H9 (cell line): ENCODE measurements around the gene MEIS2. TPM values are rescaled to one million over a fixed set of nuclear protein-coding genes. Genes with fewer than 3 reads are reported as not detected.

Experiments
- DNase-seq: peaks from one replicate; pipeline ENCODE4 v3.0.0-alpha.2; 2017
- H2AFZ ChIP-seq: one replicate; pipeline ENCODE4 v1.6.1; 2013; ENCODE audit warnings: mild to moderate bottlenecking, low read length, control low read depth, moderate library complexity
- H2AK5ac ChIP-seq: 2 replicates; pipeline ENCODE4 v1.6.1; 2013; ENCODE audit warnings: low read length, control low read depth, mixed read lengths; ENCODE audit not compliant: insufficient read length
- H2BK120ac ChIP-seq: one replicate; pipeline ENCODE4 v1.6.1; 2013; ENCODE audit warnings: low read depth, mild to moderate bottlenecking, low read length, control low read depth, inconsistent platforms; ENCODE audit not compliant: poor library complexity, severe bottlenecking
- H2BK12ac ChIP-seq: 2 replicates; pipeline ENCODE4 v1.6.1; 2013; ENCODE audit warnings: low read length, control low read depth, mixed read lengths, low read depth; ENCODE audit not compliant: insufficient read length
- H2BK15ac ChIP-seq: 2 replicates; pipeline ENCODE4 v1.6.1; 2013; ENCODE audit warnings: low read depth, low read length, control low read depth
- H2BK20ac ChIP-seq: one replicate; pipeline ENCODE4 v1.6.1; 2013; ENCODE audit warnings: low read depth, mild to moderate bottlenecking, low read length, control low read depth, inconsistent platforms; ENCODE audit not compliant: poor library complexity, severe bottlenecking
- H2BK5ac ChIP-seq: 2 replicates; pipeline ENCODE4 v1.6.1; 2013; ENCODE audit warnings: low read length, control low read depth, mixed read lengths; ENCODE audit not compliant: insufficient read length
- H3K14ac ChIP-seq: 2 replicates; pipeline ENCODE4 v1.6.1; 2013; ENCODE audit warnings: low read length, control low read depth; ENCODE audit not compliant: insufficient read depth
- H3K18ac ChIP-seq: 2 replicates; pipeline ENCODE4 v1.6.1; 2013; ENCODE audit warnings: low read depth, mild to moderate bottlenecking, mixed read lengths, low read length, control low read depth; ENCODE audit not compliant: insufficient read length
- H3K23ac ChIP-seq: 2 replicates; pipeline ENCODE4 v1.6.1; 2013; ENCODE audit warnings: low read length, control low read depth, mixed read lengths, low read depth; ENCODE audit not compliant: insufficient read length
- H3K23me2 ChIP-seq: 2 replicates; pipeline ENCODE4 v1.6.1; 2013; ENCODE audit warnings: low read depth, mild to moderate bottlenecking, mixed read lengths, low read length, control low read depth; ENCODE audit not compliant: insufficient read length, poor library complexity, severe bottlenecking
- H3K27ac ChIP-seq: 2 replicates; pipeline ENCODE4 v1.5.1; 2013; ENCODE audit warnings: low read length, control low read depth, mixed read lengths, low read depth; ENCODE audit not compliant: insufficient read length
- H3K27me3 ChIP-seq: 2 replicates; pipeline ENCODE4 v1.6.1; 2013; ENCODE audit warnings: low read length, control low read depth, inconsistent platforms; ENCODE audit not compliant: insufficient read depth
- H3K4ac ChIP-seq: 2 replicates; pipeline ENCODE4 v1.6.1; 2013; ENCODE audit warnings: low read depth, mild to moderate bottlenecking, control low read depth, inconsistent platforms, low read length, moderate library complexity
- H3K4me1 ChIP-seq: 2 replicates; pipeline ENCODE4 v1.6.1; 2013; ENCODE audit warnings: low read length, control low read depth, inconsistent platforms; ENCODE audit not compliant: insufficient read depth
- H3K4me2 ChIP-seq: 2 replicates; pipeline ENCODE4 v1.6.1; 2013; ENCODE audit warnings: low read length, control low read depth, mixed read lengths; ENCODE audit not compliant: insufficient read length, insufficient read depth
- H3K56ac ChIP-seq: 2 replicates; pipeline ENCODE4 v1.6.1; 2013; ENCODE audit warnings: low read depth, mild to moderate bottlenecking, mixed read lengths, low read length, control low read depth; ENCODE audit not compliant: insufficient read length
- H3K79me1 ChIP-seq: 2 replicates; pipeline ENCODE4 v1.6.1; 2013; ENCODE audit warnings: low read depth, mild to moderate bottlenecking, moderate library complexity, low read length, control low read depth, inconsistent platforms; ENCODE audit not compliant: insufficient read depth, poor library complexity, severe bottlenecking
- H3K79me2 ChIP-seq: 2 replicates; pipeline ENCODE4 v1.6.1; 2013; ENCODE audit warnings: low read length, control low read depth, inconsistent platforms; ENCODE audit not compliant: insufficient read depth
- H3K9ac ChIP-seq: 2 replicates; pipeline ENCODE4 v1.6.1; 2013; ENCODE audit warnings: low read length, control low read depth, mixed read lengths; ENCODE audit not compliant: insufficient read length; ENCODE audit errors: extremely low read depth
- H3K9me3 ChIP-seq: one replicate; pipeline ENCODE4 v1.6.1; 2013; ENCODE audit warnings: low read depth, low read length, inconsistent platforms; ENCODE audit not compliant: control insufficient read depth
- H3T11ph ChIP-seq: one replicate; pipeline ENCODE4 v1.6.1; 2013; ENCODE audit warnings: mild to moderate bottlenecking, low read length, control low read depth, inconsistent platforms
- H4K20me1 ChIP-seq: one replicate; pipeline ENCODE4 v1.6.1; 2013; ENCODE audit not compliant: control insufficient read depth, insufficient read length, insufficient read depth
- H4K5ac ChIP-seq: 2 replicates; pipeline ENCODE4 v1.6.1; 2013; ENCODE audit warnings: low read depth, mild to moderate bottlenecking, mixed read lengths, low read length, control low read depth; ENCODE audit not compliant: insufficient read length
- H4K8ac ChIP-seq: replicated peaks from 2 replicates; pipeline ENCODE4 v1.6.1; 2013; ENCODE audit warnings: low read length, control low read depth, mixed read lengths, low read depth; ENCODE audit not compliant: insufficient read length
- H4K91ac ChIP-seq: 2 replicates; pipeline ENCODE4 v1.6.1; 2013; ENCODE audit warnings: low read depth, mild to moderate bottlenecking, moderate library complexity, mixed read lengths, low read length, control low read depth; ENCODE audit not compliant: insufficient read length
- H3K27ac Mint-ChIP-seq, 3 experiments: 2 replicates in 2 of 3; 3 replicates in 1 of 3; pipeline ENCODE4 v1.8.0; 2020 to 2021; ENCODE audit warnings: mixed read lengths in 3 of 3, mild to moderate bottlenecking in 1 of 3, moderate library complexity in 1 of 3
- H3K27me3 Mint-ChIP-seq: 2 replicates; pipeline ENCODE4 v1.8.0; 2021; ENCODE audit warnings: low read depth, mild to moderate bottlenecking, moderate library complexity, mixed read lengths
- H3K36me3 Mint-ChIP-seq, 3 experiments: 2 replicates in 2 of 3; 3 replicates in 1 of 3; pipeline ENCODE4 v1.8.0; 2020 to 2021; ENCODE audit warnings: low read depth in 3 of 3, mixed read lengths in 3 of 3; ENCODE audit not compliant: insufficient read depth in 1 of 3
- H3K4me1 Mint-ChIP-seq, 2 experiments: 2 replicates each; pipeline ENCODE4 v1.8.0; 2020; ENCODE audit warnings: mixed read lengths in 2 of 2
- H3K4me3 Mint-ChIP-seq, 2 experiments: 2 replicates in 1 of 2; 3 replicates in 1 of 2; pipeline ENCODE4 v1.8.0; 2020 to 2021; ENCODE audit warnings: mild to moderate bottlenecking in 2 of 2, mixed read lengths in 2 of 2, moderate library complexity in 1 of 2
- H3K9me3 Mint-ChIP-seq, 2 experiments: 2 replicates in 1 of 2; 3 replicates in 1 of 2; pipeline ENCODE4 v1.8.0; 2020; ENCODE audit warnings: mild to moderate bottlenecking in 2 of 2, mixed read lengths in 2 of 2, moderate library complexity in 1 of 2
- WGBS: extraction: QIAGEN DNeasy Blood & Tissue Kit; methylation state at CpG from one replicate; pipeline ENCODE4 v1.1.7; 2013; ENCODE audit warnings: missing lambda C conversion rate, low lambda C conversion rate, mixed read lengths; ENCODE audit not compliant: insufficient read length; ENCODE audit errors: extremely low coverage; 5-methylcytosine and 5-hydroxymethylcytosine counted together
- total RNA-seq: library from RNA; stranded (reverse); gene quantifications from 2 replicates; pipeline ENCODE4 v1.2.1, GENCODE V29; 2021
- TF ChIP-seq, protein P1 (sequence below): fragments of 200-600 bp; sonication (generic); conservative IDR thresholded peaks from 3 replicates; pipeline ENCODE4 v1.8.0; 2021; ENCODE audit warnings: antibody characterized with exemption, mild to moderate bottlenecking

The MEIS2 gene
- total RNA-seq, 1 experiment from 2014 or later, result 0.35 TPM

DNA sequence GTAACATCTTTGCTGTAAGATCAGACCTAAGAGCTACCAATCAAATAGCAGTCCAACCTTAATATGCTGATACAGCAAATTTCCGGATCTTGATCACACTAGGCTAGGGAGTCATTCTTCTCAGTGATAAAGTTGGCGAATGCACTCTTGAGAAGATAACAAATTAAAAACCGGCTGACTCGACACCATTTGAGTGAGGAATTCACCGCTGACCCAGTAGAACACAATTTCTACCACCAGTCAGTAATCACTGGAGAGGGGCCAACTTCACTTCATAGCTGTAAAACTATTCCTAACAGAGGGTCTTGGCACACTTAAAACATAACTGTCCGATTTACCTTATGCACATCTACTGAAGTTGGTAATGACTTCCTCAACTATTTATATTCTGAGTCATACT, 47.2 kb downstream of the MEIS2 start:
- H2BK15ac ChIP-seq, result no peak overlapping the region
- H3K79me1 ChIP-seq, result no peaks in the 10 kb centered on the region
- no peak overlapping the region for H3K56ac ChIP-seq
- no peak overlapping the region for H3K23ac ChIP-seq
- no peak overlapping the region for H3K4me2 ChIP-seq
- H3K27me3 ChIP-seq, result no peaks in the 10 kb centered on the region
- H3T11ph ChIP-seq, result no peak overlapping the region
- no peaks in the 10 kb centered on the region for H3K27me3 Mint-ChIP-seq
- H3K9ac ChIP-seq, result no peak overlapping the region
- H3K4me1 ChIP-seq, result no peaks in the 10 kb centered on the region; the same call in 1 of the 2 replicates
- no peak for DNase-seq
- H4K8ac ChIP-seq, result no peak overlapping the region
- H3K9me3 Mint-ChIP-seq, result peaks cover 0 to 2% of the 10 kb centered on the region in 2 experiments; a peak in 2 of 5 replicates
- TF ChIP-seq, protein P1, sequence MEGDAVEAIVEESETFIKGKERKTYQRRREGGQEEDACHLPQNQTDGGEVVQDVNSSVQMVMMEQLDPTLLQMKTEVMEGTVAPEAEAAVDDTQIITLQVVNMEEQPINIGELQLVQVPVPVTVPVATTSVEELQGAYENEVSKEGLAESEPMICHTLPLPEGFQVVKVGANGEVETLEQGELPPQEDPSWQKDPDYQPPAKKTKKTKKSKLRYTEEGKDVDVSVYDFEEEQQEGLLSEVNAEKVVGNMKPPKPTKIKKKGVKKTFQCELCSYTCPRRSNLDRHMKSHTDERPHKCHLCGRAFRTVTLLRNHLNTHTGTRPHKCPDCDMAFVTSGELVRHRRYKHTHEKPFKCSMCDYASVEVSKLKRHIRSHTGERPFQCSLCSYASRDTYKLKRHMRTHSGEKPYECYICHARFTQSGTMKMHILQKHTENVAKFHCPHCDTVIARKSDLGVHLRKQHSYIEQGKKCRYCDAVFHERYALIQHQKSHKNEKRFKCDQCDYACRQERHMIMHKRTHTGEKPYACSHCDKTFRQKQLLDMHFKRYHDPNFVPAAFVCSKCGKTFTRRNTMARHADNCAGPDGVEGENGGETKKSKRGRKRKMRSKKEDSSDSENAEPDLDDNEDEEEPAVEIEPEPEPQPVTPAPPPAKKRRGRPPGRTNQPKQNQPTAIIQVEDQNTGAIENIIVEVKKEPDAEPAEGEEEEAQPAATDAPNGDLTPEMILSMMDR, result no peak
- H3K9me3 ChIP-seq, result no peaks in the 10 kb centered on the region
- no peak overlapping the region for H2BK12ac ChIP-seq
- no peak overlapping the region for H2AFZ ChIP-seq
- no peak overlapping the region for H2BK120ac ChIP-seq
- peaks cover 28 to 29% of the 10 kb centered on the region in 2 experiments for H3K4me1 Mint-ChIP-seq
- H2BK20ac ChIP-seq, result no peak overlapping the region
- H4K91ac ChIP-seq, result no peak overlapping the region
- no peak overlapping the region for H2AK5ac ChIP-seq
- no peak overlapping the region for H3K18ac ChIP-seq
- no peak overlapping the region for H3K27ac ChIP-seq
- no peak overlapping the region for H4K5ac ChIP-seq
- no peaks in the 10 kb centered on the region for H4K20me1 ChIP-seq
- H3K4me3 Mint-ChIP-seq, result no peak overlapping the region
- H3K23me2 ChIP-seq, result no peaks in the 10 kb centered on the region
- H2BK5ac ChIP-seq, result no peak overlapping the region
- no peak overlapping the region for H3K4ac ChIP-seq
- WGBS, result no CpG with 5 or more reads among the region's 6 CpGs
- no peaks in the 10 kb centered on the region for H3K79me2 ChIP-seq
- no peaks in the 10 kb centered on the region; a peak in 1 of 7 replicates for H3K36me3 Mint-ChIP-seq
- H3K14ac ChIP-seq, result no peak overlapping the region
- no peak overlapping the region for H3K27ac Mint-ChIP-seq
